Breast epithelium (tissue), 3 donors: ENCODE measurements around the gene SDR42E2.

Source experiments
- CTCF ChIP-seq, 3 donors: fragments of 450-650 bp; IDR thresholded peaks; one replicate each; pipeline ENCODE4 v1.5.1; 2016 to 2017; ENCODE audit warnings: antibody characterized with exemption in 3 of 3, mild to moderate bottlenecking in 3 of 3, moderate library complexity in 3 of 3
- POLR2A ChIP-seq: fragments of 450-650 bp; IDR thresholded peaks from one replicate; pipeline ENCODE4 v1.6.1; 2016; ENCODE audit warnings: antibody characterized with exemption, mild to moderate bottlenecking, moderate library complexity
- POLR2AphosphoS5 ChIP-seq, 3 donors: sonication (generic); formaldehyde crosslinking; IDR thresholded peaks; one replicate each; pipeline ENCODE4 v1.6.1; 2017; ENCODE audit warnings: antibody characterized with exemption in 3 of 3

DNA sequence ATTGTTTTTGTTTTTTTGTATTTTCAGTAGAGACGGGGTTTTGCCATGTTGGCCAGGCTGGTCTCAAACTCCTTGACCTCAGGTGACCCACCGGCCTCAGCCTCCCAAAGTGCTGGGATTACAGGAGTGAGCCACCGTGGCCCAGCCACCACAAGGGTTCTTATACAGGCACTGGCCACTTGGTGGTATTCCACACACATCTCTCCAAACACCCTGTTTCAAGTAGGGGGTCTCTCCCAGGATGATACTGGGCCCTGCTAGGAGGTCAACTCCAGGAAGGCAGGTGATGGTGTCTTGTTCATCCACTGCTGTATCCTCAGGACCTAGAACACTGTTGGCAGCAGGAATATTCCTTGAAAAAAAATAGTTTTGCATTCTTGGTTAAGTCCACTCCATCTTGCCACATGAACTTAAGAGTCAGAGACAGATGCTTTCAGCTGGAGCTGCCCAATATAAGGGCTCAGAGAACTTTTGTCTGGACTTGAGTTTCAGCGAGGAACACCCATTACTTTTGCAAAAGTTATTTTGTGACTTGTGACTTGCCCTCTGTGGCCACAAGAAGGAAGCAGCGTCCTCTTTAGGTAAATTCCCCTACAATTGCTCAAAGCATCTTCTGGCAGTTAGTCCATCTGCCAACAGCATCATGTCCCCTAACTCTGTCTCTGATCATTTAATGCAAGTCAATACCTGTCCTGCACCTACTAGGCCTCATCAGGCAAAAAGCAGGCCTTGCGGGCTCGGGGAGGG lies 36.4 kb downstream of the SDR42E2 start:
- TF ChIP-seq CTCF (IDR thresholded peaks at IDR 0.05) (no peak), POLR2AphosphoS5 (IDR thresholded peaks at IDR 0.05) (no peak), POLR2A (no peak)
